A549 (cell line): ENCODE data around the gene POLR3B.

Source experiments
- CEBPB ChIP-seq, 2 experiments: fragments of >200 bp in 1 of 2; sonication (Bioruptor Twin) in 1 of 2; formaldehyde crosslinking in 1 of 2; IDR thresholded peaks; 2 replicates each; pipeline ENCODE4 v1.6.1; 2012 to 2016
- EP300 ChIP-seq, 2 experiments: fragments of >200 bp; sonication (Bioruptor Twin); formaldehyde crosslinking; IDR thresholded peaks; 2 replicates in 1 of 2; 3 replicates in 1 of 2; pipeline ENCODE4 v1.6.1; 2016 to 2017
- MAX ChIP-seq: IDR thresholded peaks from 2 replicates; pipeline ENCODE4 v1.6.1; 2012
- ZNF302 ChIP-seq: fragments of 250-450 bp; sonication (Bioruptor Pico); IDR thresholded peaks from 2 replicates; pipeline ENCODE4 v1.9.0; 2021; ENCODE audit warnings: inconsistent platforms, mild to moderate bottlenecking, moderate library complexity
- TF ChIP-seq, protein P1 (sequence below): fragments of >200 bp; sonication (Bioruptor Twin); formaldehyde crosslinking; IDR thresholded peaks from 3 replicates; pipeline ENCODE4 v1.5.1; 2016

GRCh38 chr12:106342397-106343213 lies 14.9 kb upstream of the POLR3B start:
- TF ChIP-seq EP300 (IDR thresholded peaks at IDR 0.05) (no peak), ZNF302 (CRISPR knock-in tag) (no peak), MAX (no peak), CEBPB (IDR thresholded peaks at IDR 0.05) (no peak)
- TF ChIP-seq, protein P1, sequence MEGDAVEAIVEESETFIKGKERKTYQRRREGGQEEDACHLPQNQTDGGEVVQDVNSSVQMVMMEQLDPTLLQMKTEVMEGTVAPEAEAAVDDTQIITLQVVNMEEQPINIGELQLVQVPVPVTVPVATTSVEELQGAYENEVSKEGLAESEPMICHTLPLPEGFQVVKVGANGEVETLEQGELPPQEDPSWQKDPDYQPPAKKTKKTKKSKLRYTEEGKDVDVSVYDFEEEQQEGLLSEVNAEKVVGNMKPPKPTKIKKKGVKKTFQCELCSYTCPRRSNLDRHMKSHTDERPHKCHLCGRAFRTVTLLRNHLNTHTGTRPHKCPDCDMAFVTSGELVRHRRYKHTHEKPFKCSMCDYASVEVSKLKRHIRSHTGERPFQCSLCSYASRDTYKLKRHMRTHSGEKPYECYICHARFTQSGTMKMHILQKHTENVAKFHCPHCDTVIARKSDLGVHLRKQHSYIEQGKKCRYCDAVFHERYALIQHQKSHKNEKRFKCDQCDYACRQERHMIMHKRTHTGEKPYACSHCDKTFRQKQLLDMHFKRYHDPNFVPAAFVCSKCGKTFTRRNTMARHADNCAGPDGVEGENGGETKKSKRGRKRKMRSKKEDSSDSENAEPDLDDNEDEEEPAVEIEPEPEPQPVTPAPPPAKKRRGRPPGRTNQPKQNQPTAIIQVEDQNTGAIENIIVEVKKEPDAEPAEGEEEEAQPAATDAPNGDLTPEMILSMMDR, result no peak
